Neural cell (in vitro differentiated cells): ENCODE data around the gene TMEM87A.

Source experiments
- EP300 ChIP-seq: fragments of 450-650 bp; conservative IDR thresholded peaks from 2 replicates; pipeline ENCODE4 v1.6.1; 2014; ENCODE audit warnings: antibody characterized with exemption, mild to moderate bottlenecking, moderate library complexity; ENCODE audit not compliant: poor library complexity, severe bottlenecking
- EZH2 ChIP-seq: fragments of 200-600, 300-800 bp; shearing (Covaris generic), sonication (generic); IDR thresholded peaks from 2 replicates; pipeline ENCODE4 v1.6.1; 2014; ENCODE audit warnings: antibody characterized with exemption, low read length, borderline replicate concordance, mild to moderate bottlenecking; ENCODE audit not compliant: insufficient read depth, poor library complexity, severe bottlenecking
- MXI1 ChIP-seq: fragments of 450-650 bp; conservative IDR thresholded peaks from 2 replicates; pipeline ENCODE4 v1.6.1; 2014; ENCODE audit warnings: antibody characterized with exemption, mild to moderate bottlenecking; ENCODE audit not compliant: poor library complexity, severe bottlenecking
- POLR2AphosphoS5 ChIP-seq: IDR thresholded peaks from 2 replicates; pipeline ENCODE4 v1.6.1; 2012
- RAD21 ChIP-seq: fragments of 450-650 bp; conservative IDR thresholded peaks from 2 replicates; pipeline ENCODE4 v1.6.1; 2014; ENCODE audit warnings: antibody characterized with exemption, mild to moderate bottlenecking, moderate library complexity
- REST ChIP-seq: IDR thresholded peaks from 2 replicates; pipeline ENCODE4 v1.6.1; 2012; ENCODE audit warnings: borderline replicate concordance
- SMC3 ChIP-seq: fragments of 450-650 bp; conservative IDR thresholded peaks from 2 replicates; pipeline ENCODE4 v1.6.1; 2014; ENCODE audit warnings: antibody characterized with exemption, mild to moderate bottlenecking, moderate library complexity; ENCODE audit not compliant: poor library complexity
- TAF1 ChIP-seq: IDR thresholded peaks from 2 replicates; pipeline ENCODE4 v1.6.1; 2012; ENCODE audit warnings: low read depth
- TF ChIP-seq, protein P1 (sequence below): fragments of 450-650 bp; IDR thresholded peaks from 2 replicates; pipeline ENCODE4 v1.5.1; 2014; ENCODE audit warnings: antibody characterized with exemption, mild to moderate bottlenecking, moderate library complexity; ENCODE audit not compliant: poor library complexity, severe bottlenecking

GRCh38 chr15:42193383-42193782, 79.8 kb downstream of the TMEM87A start:
- TF ChIP-seq, protein P1, sequence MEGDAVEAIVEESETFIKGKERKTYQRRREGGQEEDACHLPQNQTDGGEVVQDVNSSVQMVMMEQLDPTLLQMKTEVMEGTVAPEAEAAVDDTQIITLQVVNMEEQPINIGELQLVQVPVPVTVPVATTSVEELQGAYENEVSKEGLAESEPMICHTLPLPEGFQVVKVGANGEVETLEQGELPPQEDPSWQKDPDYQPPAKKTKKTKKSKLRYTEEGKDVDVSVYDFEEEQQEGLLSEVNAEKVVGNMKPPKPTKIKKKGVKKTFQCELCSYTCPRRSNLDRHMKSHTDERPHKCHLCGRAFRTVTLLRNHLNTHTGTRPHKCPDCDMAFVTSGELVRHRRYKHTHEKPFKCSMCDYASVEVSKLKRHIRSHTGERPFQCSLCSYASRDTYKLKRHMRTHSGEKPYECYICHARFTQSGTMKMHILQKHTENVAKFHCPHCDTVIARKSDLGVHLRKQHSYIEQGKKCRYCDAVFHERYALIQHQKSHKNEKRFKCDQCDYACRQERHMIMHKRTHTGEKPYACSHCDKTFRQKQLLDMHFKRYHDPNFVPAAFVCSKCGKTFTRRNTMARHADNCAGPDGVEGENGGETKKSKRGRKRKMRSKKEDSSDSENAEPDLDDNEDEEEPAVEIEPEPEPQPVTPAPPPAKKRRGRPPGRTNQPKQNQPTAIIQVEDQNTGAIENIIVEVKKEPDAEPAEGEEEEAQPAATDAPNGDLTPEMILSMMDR = no peak
- no peak for TF ChIP-seq REST
- TF ChIP-seq RAD21 = no peak
- TF ChIP-seq EP300 = no peak
- TF ChIP-seq EZH2 = no peak
- TF ChIP-seq POLR2AphosphoS5 = no peak
- TF ChIP-seq MXI1 = no peak
- no peak for TF ChIP-seq TAF1
- TF ChIP-seq SMC3 = no peak
